HL-60 (cell line): ENCODE data around the gene ADGRF5.

Source experiments
- GABPA ChIP-seq: IDR thresholded peaks from 2 replicates; pipeline ENCODE4 v1.6.1; 2012; ENCODE audit warnings: low read depth
- POLR2AphosphoS5 ChIP-seq: IDR thresholded peaks from 2 replicates; pipeline ENCODE4 v1.6.1; 2012; ENCODE audit warnings: low read depth
- SPI1 ChIP-seq: IDR thresholded peaks from 2 replicates; pipeline ENCODE4 v1.6.1; 2012; ENCODE audit warnings: low read depth, mild to moderate bottlenecking, borderline replicate concordance
- TF ChIP-seq, protein P1 (sequence below): IDR thresholded peaks from one replicate; pipeline ENCODE4 v1.5.1; 2011; ENCODE audit warnings: low read length, control low read depth, inconsistent platforms; ENCODE audit not compliant: insufficient read depth
- TF ChIP-seq, protein P2 (sequence below): IDR thresholded peaks from 2 replicates; pipeline ENCODE4 v1.6.1; 2012; ENCODE audit warnings: low read depth; ENCODE audit not compliant: insufficient replicate concordance

DNA sequence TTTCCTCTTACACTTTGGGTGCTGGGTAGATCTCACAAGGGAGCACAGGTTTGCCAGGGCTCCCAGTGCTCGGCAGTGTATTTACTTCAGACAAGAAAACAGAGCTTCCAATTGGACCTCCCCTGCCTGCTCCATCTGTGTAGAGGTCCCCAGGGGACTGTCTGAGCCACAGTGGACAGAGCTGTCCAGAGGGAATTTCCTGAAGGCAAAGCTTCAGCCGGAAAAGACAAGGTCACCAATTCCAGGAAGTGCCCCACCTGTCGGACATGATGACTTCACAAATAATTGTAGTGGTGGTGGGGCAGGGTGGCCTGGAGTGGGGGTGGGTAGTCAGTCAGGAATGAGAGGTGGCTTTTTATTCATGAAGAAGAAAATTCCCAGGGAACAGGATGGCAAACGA lies 18.6 kb downstream of the ADGRF5 start:
- TF ChIP-seq, protein P1, sequence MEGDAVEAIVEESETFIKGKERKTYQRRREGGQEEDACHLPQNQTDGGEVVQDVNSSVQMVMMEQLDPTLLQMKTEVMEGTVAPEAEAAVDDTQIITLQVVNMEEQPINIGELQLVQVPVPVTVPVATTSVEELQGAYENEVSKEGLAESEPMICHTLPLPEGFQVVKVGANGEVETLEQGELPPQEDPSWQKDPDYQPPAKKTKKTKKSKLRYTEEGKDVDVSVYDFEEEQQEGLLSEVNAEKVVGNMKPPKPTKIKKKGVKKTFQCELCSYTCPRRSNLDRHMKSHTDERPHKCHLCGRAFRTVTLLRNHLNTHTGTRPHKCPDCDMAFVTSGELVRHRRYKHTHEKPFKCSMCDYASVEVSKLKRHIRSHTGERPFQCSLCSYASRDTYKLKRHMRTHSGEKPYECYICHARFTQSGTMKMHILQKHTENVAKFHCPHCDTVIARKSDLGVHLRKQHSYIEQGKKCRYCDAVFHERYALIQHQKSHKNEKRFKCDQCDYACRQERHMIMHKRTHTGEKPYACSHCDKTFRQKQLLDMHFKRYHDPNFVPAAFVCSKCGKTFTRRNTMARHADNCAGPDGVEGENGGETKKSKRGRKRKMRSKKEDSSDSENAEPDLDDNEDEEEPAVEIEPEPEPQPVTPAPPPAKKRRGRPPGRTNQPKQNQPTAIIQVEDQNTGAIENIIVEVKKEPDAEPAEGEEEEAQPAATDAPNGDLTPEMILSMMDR = no peak
- TF ChIP-seq GABPA = no peak
- TF ChIP-seq, protein P2, sequence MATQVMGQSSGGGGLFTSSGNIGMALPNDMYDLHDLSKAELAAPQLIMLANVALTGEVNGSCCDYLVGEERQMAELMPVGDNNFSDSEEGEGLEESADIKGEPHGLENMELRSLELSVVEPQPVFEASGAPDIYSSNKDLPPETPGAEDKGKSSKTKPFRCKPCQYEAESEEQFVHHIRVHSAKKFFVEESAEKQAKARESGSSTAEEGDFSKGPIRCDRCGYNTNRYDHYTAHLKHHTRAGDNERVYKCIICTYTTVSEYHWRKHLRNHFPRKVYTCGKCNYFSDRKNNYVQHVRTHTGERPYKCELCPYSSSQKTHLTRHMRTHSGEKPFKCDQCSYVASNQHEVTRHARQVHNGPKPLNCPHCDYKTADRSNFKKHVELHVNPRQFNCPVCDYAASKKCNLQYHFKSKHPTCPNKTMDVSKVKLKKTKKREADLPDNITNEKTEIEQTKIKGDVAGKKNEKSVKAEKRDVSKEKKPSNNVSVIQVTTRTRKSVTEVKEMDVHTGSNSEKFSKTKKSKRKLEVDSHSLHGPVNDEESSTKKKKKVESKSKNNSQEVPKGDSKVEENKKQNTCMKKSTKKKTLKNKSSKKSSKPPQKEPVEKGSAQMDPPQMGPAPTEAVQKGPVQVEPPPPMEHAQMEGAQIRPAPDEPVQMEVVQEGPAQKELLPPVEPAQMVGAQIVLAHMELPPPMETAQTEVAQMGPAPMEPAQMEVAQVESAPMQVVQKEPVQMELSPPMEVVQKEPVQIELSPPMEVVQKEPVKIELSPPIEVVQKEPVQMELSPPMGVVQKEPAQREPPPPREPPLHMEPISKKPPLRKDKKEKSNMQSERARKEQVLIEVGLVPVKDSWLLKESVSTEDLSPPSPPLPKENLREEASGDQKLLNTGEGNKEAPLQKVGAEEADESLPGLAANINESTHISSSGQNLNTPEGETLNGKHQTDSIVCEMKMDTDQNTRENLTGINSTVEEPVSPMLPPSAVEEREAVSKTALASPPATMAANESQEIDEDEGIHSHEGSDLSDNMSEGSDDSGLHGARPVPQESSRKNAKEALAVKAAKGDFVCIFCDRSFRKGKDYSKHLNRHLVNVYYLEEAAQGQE = no peak
- TF ChIP-seq POLR2AphosphoS5 = no peak
- no peak for TF ChIP-seq SPI1
